PFSK-1 (cell line): Measurements from ENCODE around the gene APRT.

ENCODE experiments used
- FOXP2 ChIP-seq: optimal IDR thresholded peaks from 2 replicates; pipeline ENCODE3; 2011; ENCODE audit warnings: borderline replicate concordance, control low read depth, inconsistent platforms; ENCODE audit not compliant: insufficient read depth; ENCODE audit errors: extremely low read length, extremely low read depth
- POLR2AphosphoS5 ChIP-seq: IDR thresholded peaks from 2 replicates; pipeline ENCODE4 v1.6.1; 2012; ENCODE audit warnings: low read depth, mild to moderate bottlenecking, control low read depth, low read length, moderate library complexity
- REST ChIP-seq, 2 experiments: IDR thresholded peaks; 2 replicates each; pipeline versions ENCODE4 v1.6.1 to v1.8.0; 2011 to 2012; ENCODE audit warnings: low read depth in 2 of 2, low read length in 2 of 2, control low read depth in 1 of 2, inconsistent platforms in 1 of 2, mild to moderate bottlenecking in 1 of 2, moderate library complexity in 1 of 2; ENCODE audit not compliant: insufficient read depth in 1 of 2
- SIN3A ChIP-seq: IDR thresholded peaks from 2 replicates; pipeline ENCODE4 v1.6.1; 2012; ENCODE audit warnings: mild to moderate bottlenecking, low read length, moderate library complexity, borderline replicate concordance; ENCODE audit not compliant: insufficient read depth
- TAF1 ChIP-seq: IDR thresholded peaks from 2 replicates; pipeline ENCODE4 v1.6.1; 2012; ENCODE audit warnings: low read length, control low read depth, borderline replicate concordance; ENCODE audit not compliant: insufficient read depth

The APRT gene

GRCh38 chr16:88848557-88848956 lies 36.8 kb upstream of the APRT start:
- no peak for TF ChIP-seq TAF1
- TF ChIP-seq POLR2AphosphoS5 = no peak
- no peak for TF ChIP-seq REST (IDR thresholded peaks at IDR 0.05; ENCODE audit: insufficient read depth in 1 of 2, low read depth in 2 of 2, low read length in 2 of 2)
- no peak for TF ChIP-seq SIN3A
- TF ChIP-seq FOXP2 = no peak

GRCh38 chr16:88847654-88848053 lies 35.9 kb upstream of the APRT start:
- TF ChIP-seq TAF1 (no peak), POLR2AphosphoS5 (no peak), FOXP2 (no peak), REST (IDR thresholded peaks at IDR 0.05; ENCODE audit: insufficient read depth in 1 of 2, low read depth in 2 of 2, low read length in 2 of 2) (no peak), SIN3A (no peak)

GRCh38 chr16:88846088-88846487 lies 34.4 kb upstream of the APRT start:
- no peak for TF ChIP-seq FOXP2
- TF ChIP-seq TAF1 = no peak
- no peak for TF ChIP-seq REST (IDR thresholded peaks at IDR 0.05; ENCODE audit: insufficient read depth in 1 of 2, low read depth in 2 of 2, low read length in 2 of 2)

- TF ChIP-seq REST (IDR thresholded peaks at IDR 0.05; ENCODE audit: insufficient read depth in 1 of 2, low read depth in 2 of 2, low read length in 2 of 2) (no peak), FOXP2 (no peak), SIN3A (no peak), TAF1 (no peak), POLR2AphosphoS5 (no peak)
These were observed 32.8 kb upstream of the APRT start for GRCh38 chr16:88844419-88845036.

GRCh38 chr16:88843256-88843655 lies 31.5 kb upstream of the APRT start:
- TF ChIP-seq POLR2AphosphoS5 (no peak), REST (IDR thresholded peaks at IDR 0.05; ENCODE audit: insufficient read depth in 1 of 2, low read depth in 2 of 2, low read length in 2 of 2) (no peak), SIN3A (no peak), FOXP2 (no peak), TAF1 (no peak)
